Panc1 (cell line): ENCODE measurements around the gene RNF39.
"Not testable (repeated sequence)": the region's sequence is repeated elsewhere in the genome, so short reads cannot be mapped to it uniquely, and the experiment has no call there.

Experiments
- CTCF ChIP-seq: fragments of 450-650 bp; IDR thresholded peaks from 2 replicates; pipeline ENCODE4 v1.5.1; 2017; ENCODE audit warnings: mild to moderate bottlenecking
- REST ChIP-seq, 2 experiments: IDR thresholded peaks; 2 replicates each; pipeline ENCODE4 v1.6.1; 2011 to 2012; ENCODE audit warnings: low read depth in 2 of 2, control low read depth in 1 of 2, low read length in 1 of 2, mild to moderate bottlenecking in 1 of 2, moderate library complexity in 1 of 2; ENCODE audit not compliant: insufficient read depth in 1 of 2
- SIN3A ChIP-seq: IDR thresholded peaks from 2 replicates; pipeline ENCODE4 v1.6.1; 2012; ENCODE audit warnings: low read depth, mild to moderate bottlenecking, low read length, moderate library complexity, borderline replicate concordance; ENCODE audit not compliant: insufficient read depth

GRCh38 chr6:30033440-30033839, 42.1 kb downstream of the RNF39 start:
- not testable (repeated sequence) for TF ChIP-seq CTCF; REST (IDR thresholded peaks at IDR 0.05; ENCODE audit: insufficient read depth in 1 of 2, low read depth in 2 of 2, low read length in 1 of 2); SIN3A
